Measurements from ENCODE around the gene TEF. TPM values are rescaled to one million over a fixed set of nuclear protein-coding genes. Genes with fewer than 3 reads are reported as not detected.

Gene TEF
- total RNA-seq, 6 experiments from 2014 or later, result 7.4 to 10.6 (median 9.4) TPM

- Mint-ChIP-seq H3K4me3 (peak overlapping the region; percentile 88), H3K27ac (peak overlapping the region; percentile 64), H3K4me1 (ENCODE audit: low read depth) (peaks cover 32% of the 10 kb centered on the region), H3K27me3 (ENCODE audit: insufficient read depth) (peaks cover 3% of the 10 kb centered on the region), H3K9me3 (no peaks in the 10 kb centered on the region), H3K36me3 (ENCODE audit: low read depth) (no peaks in the 10 kb centered on the region)
- DNase-seq, result no peak
- no peak; the same call in 1 of the 2 replicates for TF ChIP-seq CTCF (IDR thresholded peaks at IDR 0.05)
These were observed 396 bp downstream of the TEF start for GRCh38 chr22:41382098-41382578.

GRCh38 chr22:41382610-41383009, 868 bp downstream of the TEF start:
- Mint-ChIP-seq H3K27me3 (ENCODE audit: insufficient read depth) (no peaks in the 10 kb centered on the region; the same call in none of the 2 replicates), H3K4me1 (ENCODE audit: low read depth) (peaks cover 28% of the 10 kb centered on the region), H3K27ac (peak overlapping the region; percentile 64), H3K4me3 (peak overlapping the region; percentile 88), H3K36me3 (ENCODE audit: low read depth) (no peaks in the 10 kb centered on the region), H3K9me3 (no peaks in the 10 kb centered on the region)
- TF ChIP-seq CTCF (IDR thresholded peaks at IDR 0.05), result no peak
- no peak for DNase-seq

GRCh38 chr22:41383085-41383484, 1.3 kb downstream of the TEF start:
- Mint-ChIP-seq H3K36me3 (ENCODE audit: low read depth) (no peaks in the 10 kb centered on the region), H3K4me3 (peak overlapping the region; percentile 88), H3K4me1 (ENCODE audit: low read depth) (peaks cover 25% of the 10 kb centered on the region), H3K27ac (no peak overlapping the region), H3K9me3 (no peaks in the 10 kb centered on the region), H3K27me3 (ENCODE audit: insufficient read depth) (no peaks in the 10 kb centered on the region; the same call in none of the 2 replicates)
- TF ChIP-seq CTCF (IDR thresholded peaks at IDR 0.05), result no peak
- no peak for DNase-seq

- H3K4me3 Mint-ChIP-seq, result no peak overlapping the region; the same call in 1 of the 2 replicates
- no peak overlapping the region for H3K27ac Mint-ChIP-seq
These were observed 2.4 kb downstream of the TEF start for GRCh38 chr22:41384128-41384527.

GRCh38 chr22:41387341-41387740, 5.6 kb downstream of the TEF start:
- H3K4me1 Mint-ChIP-seq (ENCODE audit: low read depth), result peaks cover 15% of the 10 kb centered on the region
- no peaks in the 10 kb centered on the region; the same call in none of the 2 replicates for H3K27me3 Mint-ChIP-seq (ENCODE audit: insufficient read depth)
- no peak overlapping the region for H3K4me3 Mint-ChIP-seq
- H3K27ac Mint-ChIP-seq, result no peak overlapping the region
- DNase-seq, result no peak
- no peak for TF ChIP-seq CTCF (IDR thresholded peaks at IDR 0.05)
- peaks cover 15% of the 10 kb centered on the region for H3K36me3 Mint-ChIP-seq (ENCODE audit: low read depth)
- no peaks in the 10 kb centered on the region for H3K9me3 Mint-ChIP-seq

More at GRCh38 chr22:41384128-41384527, 2.4 kb downstream of the TEF start:
- no peaks in the 10 kb centered on the region; the same call in none of the 2 replicates for H3K27me3 Mint-ChIP-seq (ENCODE audit: insufficient read depth)
- no peak for DNase-seq
- H3K9me3 Mint-ChIP-seq, result no peaks in the 10 kb centered on the region
- H3K4me1 Mint-ChIP-seq (ENCODE audit: low read depth), result peaks cover 25% of the 10 kb centered on the region
- no peak for TF ChIP-seq CTCF (IDR thresholded peaks at IDR 0.05)
- H3K36me3 Mint-ChIP-seq (ENCODE audit: low read depth), result peaks cover 4% of the 10 kb centered on the region; the same call in 1 of the 2 replicates

All from HFFc6 (cell line).